ENCODE measurements around the gene PDE9A.
"Not testable (repeated sequence)": the region's sequence is repeated elsewhere in the genome, so short reads cannot be mapped to it uniquely, and the experiment has no call there.

Gene PDE9A

DNA sequence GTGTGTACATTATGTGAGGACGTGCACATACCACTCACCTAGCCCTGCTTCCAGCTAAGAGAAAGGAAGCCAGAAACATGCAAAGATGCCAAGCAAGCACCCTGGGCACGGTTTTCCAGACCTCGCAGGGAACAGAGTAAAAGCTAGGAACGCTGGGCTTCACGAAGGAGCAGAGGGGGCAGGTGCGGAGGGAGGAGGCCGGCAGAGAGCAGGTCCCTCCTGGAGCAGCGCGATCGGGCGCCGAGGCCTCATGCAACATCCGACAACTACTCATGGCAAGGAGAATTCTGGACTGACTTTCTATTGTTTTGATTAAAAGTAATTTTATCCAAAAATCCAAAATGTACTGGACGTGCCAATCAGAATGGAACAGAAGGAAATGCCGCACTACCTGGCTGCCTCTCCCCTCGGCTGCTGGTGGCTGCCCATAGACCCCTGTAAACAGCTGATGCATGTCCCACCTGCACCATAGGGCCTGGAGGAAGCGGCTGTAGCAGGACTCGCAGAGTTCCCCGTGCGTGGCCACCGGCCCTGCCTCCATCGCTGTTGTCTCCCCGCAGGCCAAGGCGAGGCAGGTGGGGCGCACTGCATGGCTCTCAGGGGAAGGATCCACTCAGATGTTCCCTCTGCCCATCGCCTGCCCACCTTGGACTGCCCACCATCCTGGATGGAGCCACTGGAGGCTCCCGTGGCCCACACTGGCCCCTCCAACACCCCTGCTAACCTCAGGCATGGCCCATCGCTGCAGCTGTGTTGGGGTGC, 132.4 kb downstream of the PDE9A start:
- DNase-seq (ENCODE audit: low read depth in 2 of 2, low spot score in 1 of 2), result no peak

DNA sequence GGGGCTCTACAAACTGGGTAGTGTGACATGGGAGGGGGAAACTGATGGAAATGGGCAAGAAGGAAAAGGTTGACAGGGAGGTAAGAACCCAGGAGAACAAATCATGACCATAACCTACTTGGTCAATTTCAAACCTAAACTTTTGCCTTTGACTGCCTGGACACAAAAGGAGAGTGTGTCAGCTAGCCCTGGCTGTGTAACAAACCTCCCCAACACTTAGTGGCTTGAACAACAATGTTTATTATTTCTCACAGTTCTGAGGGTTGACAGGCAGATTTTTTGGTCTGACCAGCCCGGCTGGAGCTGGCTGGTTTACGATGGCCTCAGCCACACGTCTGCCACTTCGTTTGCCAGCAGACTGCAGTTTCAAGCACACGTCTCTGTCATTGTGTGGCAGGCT, 133.5 kb downstream of the PDE9A start:
- no peak for DNase-seq (ENCODE audit: low read depth in 2 of 2, low spot score in 1 of 2)

DNA sequence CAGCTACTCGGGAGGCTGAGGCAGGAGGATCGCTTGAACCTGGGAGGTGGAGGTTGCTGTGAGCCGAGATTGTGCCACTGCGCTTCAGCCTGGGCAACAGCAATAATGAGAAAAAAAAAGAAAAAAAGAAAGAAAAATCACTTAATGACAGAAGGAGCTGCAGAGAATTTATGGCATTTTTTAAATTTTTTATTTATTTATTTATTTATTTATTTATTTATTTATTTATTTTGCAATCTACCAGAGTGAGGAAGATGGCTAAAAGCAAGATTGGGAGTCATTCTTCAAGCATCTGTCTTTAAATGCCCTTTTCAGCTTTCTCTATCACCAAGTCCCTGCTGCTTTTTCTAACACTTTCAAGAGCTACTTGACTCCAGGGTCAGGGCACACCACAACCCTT, 134.2 kb downstream of the PDE9A start:
- no peak for DNase-seq (ENCODE audit: low read depth in 2 of 2, low spot score in 1 of 2)

DNA sequence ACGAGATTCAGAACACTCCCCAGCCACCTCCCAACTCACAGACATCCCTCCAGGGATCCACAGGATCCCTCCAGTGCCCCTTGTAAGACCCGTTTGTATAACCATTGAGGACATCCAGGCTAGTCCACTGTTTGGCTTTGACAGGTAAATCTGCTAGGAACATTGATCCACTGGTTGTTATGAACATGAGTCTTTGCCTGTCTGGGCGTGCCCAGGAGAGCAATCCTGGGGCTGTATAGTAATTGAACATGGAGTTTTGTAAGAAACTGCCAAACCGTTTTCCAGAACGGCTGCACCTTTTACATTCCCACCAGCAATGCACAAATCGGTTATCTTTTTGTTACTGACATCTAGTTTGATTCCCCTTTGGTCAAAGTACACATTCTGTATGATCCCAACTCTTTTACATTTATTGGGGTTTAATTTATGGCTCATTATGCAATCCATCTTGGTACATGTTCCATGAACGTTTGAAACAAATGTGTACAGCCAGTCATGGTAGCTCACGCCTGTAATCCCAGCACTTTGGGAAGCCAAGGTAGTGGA, 137.2 kb downstream of the PDE9A start:
- no peak for DNase-seq (ENCODE audit: low read depth in 2 of 2, low spot score in 1 of 2)

DNA sequence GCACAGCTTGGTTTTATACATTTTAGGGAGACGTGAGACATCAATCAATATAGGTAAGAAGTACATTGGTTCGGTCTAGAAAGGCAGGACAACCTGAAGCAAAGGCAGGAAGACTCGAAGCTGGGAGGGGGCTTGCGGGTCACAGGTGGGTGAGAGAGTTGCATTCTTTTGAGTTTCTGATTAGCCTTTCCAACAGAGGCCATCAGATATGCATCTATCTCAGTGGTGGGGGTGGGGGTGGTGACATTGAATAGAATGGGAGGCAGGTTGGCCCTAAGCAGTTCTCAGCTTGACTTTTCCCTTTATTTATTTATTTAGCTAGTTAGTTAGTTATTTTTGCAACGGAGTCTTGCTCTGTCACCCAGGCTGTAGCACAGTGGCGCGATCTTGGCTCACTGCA, 140.4 kb downstream of the PDE9A start:
- no peak for DNase-seq (ENCODE audit: low read depth in 2 of 2, low spot score in 1 of 2)

DNA sequence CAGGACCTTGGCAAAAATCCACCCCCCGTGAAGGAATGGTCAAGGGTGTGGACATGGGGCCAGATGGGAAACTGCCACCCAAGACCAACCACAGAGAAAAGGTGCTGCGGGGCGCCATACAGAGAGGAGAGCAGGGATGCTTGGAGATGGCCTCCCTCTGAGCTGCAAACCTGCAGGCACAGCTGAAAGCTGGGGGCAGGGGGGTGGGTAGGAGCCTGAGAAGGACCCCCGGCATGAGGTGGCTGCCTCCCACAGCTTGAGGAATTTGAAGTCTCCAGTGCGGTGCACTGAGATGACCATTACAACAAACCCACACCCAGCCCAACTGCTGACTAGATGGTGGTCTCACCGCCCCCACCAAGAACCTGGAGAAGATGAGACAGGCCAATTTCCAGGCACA, 141.1 kb downstream of the PDE9A start:
- no peak for DNase-seq (ENCODE audit: low read depth in 2 of 2, low spot score in 1 of 2)

DNA sequence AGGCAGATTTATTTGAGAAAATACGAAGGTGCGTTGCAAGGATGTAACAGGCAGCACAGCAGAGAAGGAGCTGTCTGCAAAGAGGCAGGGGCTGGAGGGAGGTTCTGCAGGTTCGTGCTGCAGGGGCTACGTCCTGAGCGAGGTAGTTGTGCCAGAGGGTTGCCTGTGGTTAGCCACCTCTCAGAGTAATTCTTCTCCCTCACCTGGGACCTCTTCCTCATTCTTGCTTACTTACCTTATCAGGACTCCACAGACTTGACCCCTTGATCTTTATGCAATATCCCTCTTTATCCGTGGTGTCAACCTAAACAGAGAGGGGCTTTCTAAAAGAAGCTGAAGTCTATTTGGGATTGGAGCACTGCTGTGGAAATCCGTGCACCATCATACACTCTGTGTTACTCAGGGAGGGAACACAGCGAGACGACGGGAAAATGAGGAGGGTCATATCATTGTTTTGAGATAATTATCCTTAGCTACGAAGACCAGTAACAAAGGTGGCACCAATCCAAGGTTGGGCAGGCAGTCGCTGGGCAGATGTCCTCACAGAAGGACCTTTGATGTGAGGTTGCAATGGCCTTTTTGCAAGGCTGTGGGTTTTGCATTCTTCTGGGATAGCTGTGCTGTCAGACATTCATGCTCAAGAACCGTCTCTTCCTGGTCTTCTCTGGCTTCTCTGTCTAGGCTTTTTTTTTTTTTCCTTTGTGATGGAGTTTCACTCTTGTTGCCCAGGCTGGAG, 143.1 kb downstream of the PDE9A start:
- DNase-seq (ENCODE audit: low read depth in 2 of 2, low spot score in 1 of 2), result no peak

DNA sequence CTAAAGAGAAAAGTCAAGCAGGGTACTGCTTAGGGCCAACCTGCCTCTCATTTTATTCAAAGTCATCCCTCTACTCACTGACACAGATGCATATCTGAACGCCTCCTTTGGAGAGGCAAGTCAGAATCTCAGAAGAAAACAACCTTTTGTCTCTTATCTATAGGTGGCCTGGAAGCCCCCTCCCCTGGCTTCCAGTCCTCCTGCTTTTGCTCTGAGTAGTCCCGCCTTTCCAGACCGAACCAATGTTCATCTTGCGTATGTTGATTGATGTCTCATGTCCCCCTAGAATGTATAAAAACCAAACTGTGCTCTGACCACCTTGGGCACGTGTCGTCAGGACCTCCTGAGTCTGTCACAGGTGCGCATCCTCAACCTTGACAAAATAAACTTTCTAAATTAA, 144.1 kb downstream of the PDE9A start:
- no peak for DNase-seq (ENCODE audit: low read depth in 2 of 2, low spot score in 1 of 2)

DNA sequence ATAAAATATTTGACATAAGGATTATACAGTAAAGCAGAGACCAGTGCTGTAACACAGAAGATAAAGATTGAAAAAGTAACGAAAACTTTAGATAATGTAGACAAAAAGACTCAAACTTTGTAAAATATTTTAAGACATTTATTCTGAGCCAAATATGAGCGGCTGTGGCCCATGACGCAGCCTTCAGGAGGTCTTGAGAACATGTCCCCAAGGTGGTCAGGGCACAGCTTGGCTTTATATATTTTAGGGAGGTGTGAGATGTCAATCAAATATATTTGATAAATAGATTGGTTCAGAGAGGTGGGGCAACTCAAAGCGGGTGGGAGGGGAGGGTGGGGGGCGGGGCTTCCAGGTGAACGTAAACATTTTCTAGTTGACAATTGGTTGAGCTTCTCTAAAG, 144.7 kb downstream of the PDE9A start:
- DNase-seq (ENCODE audit: low read depth in 2 of 2, low spot score in 1 of 2), result no peak

DNA sequence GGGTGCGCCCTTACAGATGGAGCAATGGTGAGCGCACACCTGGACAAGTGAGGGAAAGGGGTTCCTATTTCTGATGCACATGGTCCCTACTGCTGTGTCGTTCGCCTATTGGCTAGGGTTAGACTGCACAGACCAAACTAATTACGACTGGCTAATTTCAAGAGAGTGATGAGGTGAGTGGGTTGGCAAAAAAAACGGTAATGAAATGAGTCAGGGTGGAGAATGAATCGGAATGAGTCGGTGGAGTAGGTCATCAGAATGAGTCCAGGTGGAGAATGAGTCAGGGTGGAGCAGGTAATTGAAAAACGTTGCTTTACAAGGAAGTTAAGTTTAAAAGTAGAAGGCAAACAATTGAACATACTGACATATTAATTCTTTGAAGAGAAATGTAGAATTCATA, 146.1 kb downstream of the PDE9A start:
- no peak for DNase-seq (ENCODE audit: low read depth in 2 of 2, low spot score in 1 of 2)

DNA sequence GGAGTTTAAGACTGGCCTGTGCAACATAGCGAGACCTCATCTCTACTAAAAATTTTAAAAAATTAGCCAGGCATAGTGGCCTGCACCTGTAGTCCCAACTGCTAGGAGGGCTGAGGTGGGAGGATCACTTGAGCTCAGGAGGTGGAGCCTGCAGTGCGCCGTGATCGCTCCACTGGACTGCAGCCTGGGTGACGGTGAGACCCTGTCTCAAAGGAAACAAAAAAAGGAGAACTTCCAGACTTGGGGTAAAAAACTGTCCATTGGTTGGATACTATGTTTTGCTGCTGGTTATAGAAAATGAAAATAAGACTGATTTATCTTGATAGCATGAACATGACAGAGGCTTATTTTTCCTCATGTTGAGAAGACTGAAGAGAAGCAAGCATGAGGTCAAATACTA, 146.5 kb downstream of the PDE9A start:
- no peak for DNase-seq (ENCODE audit: low read depth in 2 of 2, low spot score in 1 of 2)

DNA sequence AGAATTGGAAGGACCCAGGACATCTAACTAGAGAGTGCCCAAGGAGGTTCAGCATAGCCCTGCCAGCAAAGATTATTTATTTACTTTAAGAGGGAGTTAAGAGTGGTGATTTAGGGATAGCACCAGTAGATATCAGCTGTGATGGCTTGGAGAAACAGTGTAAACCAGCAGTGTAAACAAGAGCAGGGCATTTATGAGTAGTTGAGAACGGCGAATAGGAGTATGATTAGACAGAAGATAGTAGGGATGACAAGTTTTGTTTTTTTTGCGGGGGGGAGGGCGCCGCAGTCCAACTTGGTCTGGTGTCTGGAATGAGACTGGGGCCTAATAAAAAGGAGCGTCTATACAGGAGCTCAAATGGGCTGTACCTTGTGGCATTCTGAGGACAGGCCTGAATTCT, 148.2 kb downstream of the PDE9A start:
- not testable (repeated sequence) for DNase-seq (ENCODE audit: low read depth in 2 of 2, low spot score in 1 of 2)

DNA sequence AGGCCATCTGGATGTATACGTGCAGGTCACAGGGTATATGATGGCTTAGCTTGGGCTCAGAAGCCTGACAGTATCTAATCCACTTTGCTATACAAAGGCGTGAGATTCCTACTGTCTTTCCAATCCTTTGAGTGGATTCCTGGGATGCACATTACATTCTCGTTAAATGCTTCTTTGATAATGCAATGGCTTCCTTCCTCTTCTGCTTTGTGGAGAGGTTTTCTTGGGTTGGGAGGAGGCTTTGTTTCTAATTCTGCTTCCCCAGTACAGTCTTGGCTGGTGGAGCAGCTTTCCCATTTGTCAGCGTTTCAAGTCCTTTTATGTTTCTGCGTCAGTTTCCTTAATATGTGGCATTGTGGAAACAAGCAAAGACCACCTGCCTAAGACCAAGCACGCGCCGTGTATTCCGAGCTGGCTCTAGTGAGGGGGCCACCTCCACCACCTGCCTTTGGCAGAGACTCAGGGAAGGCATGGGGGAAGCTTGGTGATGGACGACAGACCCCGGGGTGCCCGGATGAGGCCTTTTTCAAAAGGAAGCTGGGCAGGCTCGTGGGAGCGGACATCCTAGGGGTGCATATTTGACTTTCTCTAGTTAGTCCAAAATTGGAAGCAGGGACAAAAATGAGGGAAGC, 153.2 kb downstream of the PDE9A start:
- no peak for DNase-seq (ENCODE audit: low read depth in 2 of 2, low spot score in 1 of 2)

DNA sequence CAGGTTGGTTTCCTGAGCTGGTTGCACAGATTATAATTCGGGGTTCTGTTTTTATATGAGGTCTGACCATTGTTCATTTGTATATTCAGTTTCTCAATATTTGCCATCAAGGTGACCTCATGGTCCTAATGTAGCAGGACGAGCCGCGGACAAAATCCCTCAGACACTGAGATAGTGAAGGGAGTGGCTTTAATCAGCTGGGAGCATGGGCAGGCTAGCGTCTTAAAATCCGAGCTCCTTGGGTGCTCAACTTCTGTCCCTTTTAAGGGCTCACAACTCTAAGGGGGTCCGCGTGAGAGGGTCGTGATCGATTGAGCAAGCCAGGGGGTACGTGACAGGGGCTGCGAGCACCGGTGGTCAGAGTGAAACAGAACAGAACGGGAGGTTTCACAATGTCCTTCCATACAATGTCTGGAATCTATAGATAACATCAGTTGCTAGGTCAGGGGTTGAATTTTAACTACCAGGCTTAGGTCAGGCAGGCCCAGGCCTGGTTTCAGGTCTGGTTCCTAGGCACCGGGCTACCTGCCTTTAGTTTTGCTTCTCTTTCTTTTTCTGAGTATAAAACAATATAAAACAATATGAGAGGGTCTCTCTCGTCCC, 154.0 kb downstream of the PDE9A start:
- DNase-seq (ENCODE audit: low read depth in 2 of 2, low spot score in 1 of 2), result not testable (repeated sequence)

DNA sequence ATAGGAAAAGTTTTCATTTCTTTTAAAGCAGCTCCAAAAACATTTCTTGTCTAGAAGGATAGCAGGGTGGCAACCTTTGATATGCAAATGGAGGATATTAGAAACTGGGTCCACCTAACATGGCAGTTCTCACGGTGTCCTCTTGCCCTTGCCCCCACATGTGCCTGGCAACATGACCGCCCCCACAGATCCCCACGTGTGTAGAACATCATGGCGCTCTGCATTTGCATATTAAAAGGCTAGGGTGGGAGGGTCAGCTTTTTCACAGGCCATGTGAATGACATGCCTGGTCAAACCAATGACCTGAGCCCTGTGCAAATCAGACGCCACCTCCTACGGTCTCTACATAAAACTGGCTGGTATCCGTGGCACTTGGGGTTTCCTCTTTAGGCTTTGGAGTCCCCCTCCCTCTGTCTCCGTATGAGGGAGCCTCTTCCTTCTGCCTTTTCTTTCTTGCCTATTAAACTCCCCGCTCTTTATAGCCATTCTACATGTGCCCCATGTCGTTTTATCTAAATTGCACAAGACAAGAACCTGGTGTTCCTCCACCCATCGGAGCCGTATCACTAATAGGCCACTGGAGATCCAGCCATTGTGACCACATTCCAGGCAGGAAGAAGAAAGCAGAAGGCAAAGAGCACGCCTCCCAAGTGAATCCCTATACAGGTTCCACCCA, 154.7 kb downstream of the PDE9A start:
- DNase-seq (ENCODE audit: low read depth in 2 of 2, low spot score in 1 of 2), result no peak

DNA sequence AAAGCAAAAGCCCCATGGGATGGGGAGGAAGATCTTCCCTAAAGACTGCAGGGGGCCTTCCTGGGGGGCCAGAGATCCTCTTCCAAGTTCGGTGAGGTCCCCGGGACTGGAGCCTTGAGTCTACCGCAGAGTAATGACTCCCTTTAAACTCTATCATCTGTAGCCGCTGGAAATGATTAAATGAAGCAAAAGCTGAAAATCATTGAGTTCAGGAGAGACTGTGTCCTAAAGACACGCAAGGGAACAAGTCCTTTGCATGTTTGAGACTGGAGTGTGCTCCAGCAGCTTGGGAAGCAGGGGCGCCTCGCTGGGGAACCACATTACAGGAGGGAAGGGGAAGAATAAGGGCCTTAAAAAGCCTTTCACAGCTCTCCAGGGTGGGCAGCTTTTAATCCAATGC, 155.8 kb downstream of the PDE9A start:
- no peak for DNase-seq (ENCODE audit: low read depth in 2 of 2, low spot score in 1 of 2)

DNA sequence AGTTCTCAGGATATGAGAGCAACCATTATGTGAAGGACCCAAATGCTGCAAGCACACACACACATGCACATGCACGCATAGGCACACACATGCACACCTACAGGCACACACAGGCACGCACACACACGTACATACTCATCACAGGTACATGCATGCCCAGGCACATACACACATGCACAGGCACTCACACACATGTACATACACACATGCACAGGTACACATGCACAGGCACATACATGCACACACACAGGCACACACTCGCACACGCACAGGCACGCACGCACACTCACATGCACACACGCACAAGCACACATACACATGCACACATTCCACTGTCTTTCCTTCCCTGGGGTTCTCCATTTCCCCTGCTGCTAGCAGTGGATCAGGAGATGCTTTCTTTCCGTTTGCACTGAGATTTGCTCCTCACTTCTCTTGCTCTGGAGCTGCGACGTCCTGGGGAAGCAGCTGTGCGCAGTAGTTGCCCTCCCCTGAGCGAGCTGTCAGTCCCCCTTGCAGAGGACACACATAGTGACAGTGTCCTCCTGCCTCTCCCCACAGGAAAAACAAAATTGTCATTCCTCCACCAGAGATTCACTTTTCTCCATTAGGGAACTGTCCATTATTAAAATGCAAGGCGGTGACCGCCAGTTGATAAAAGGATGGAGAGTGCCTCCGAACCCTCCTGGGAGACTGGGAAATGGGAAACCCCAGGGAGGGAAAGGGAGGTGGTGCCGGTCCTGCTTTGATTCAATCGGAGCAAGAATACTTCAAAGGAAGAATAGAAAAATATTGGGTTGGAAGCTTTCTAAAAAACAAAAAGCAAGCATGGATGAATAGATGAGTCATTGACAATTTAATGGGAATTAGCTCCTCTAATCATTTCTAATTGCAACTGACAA, 156.4 kb downstream of the PDE9A start:
- DNase-seq (ENCODE audit: low read depth in 2 of 2, low spot score in 1 of 2), result no peak

DNA sequence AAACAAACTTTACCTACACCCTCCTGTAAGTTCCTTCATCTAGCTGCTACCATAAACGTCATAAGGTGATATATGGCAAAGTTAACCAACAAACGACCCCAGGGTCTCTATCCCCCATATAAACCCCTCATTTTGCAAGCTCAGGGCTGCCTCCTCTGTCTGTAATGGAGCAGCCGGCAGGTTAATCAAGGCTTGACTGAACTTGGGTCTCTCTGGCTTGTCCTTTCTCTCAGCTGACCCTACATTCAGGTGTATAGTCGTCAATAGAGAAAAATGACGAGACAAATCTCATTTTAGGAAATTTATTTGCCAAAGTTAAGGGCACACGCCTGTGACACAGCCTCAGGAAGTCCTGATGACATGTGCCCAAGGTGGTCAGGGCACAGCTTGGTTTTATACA, 158.5 kb downstream of the PDE9A start:
- DNase-seq (ENCODE audit: low read depth in 2 of 2, low spot score in 1 of 2), result no peak

DNA sequence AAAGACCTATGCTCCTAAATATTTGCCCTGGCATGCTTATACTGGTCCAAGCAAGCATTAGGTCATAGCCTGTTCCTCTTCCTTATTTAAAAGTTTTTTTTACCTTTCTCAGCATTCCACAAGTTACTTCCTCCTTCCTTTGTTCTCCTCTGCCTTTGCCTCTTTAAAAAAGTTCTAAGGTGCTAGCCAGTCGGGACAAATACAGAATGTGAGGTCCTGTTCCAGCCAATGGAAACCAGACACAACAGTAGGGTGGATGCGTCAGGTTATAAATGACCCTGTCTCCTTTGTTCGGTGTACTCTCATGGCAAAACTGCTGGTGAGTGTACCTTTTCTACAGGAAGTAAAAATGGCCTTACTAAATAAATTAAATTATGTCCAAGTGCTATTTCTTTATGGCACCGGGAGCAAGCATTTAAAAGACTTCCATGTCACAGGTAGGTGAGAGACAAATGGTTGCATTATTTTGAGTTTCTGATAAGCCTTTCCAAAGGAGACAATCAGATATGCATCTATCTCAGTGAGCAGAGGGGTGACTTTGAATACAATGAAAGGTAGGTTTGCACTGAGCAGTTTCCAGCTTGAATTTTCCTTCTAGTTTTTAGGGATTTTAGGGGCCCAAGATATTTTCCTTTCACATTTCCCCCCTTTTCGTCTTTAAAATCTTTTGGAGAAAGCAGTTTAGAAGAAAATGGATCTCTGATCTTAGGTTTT, 159.3 kb downstream of the PDE9A start:
- DNase-seq (ENCODE audit: low read depth in 2 of 2, low spot score in 1 of 2), result not testable (repeated sequence)

Data from stimulated activated CD8-positive, alpha-beta memory T cell treated with anti-CD3 and anti-CD28 coated beads, Interleukin-4, amount 100 ng/mL, for 1 hour (primary cell).